Right lobe of liver (tissue), 4 donors: Measurements from ENCODE around the gene ADAMTS20.

Experiments
- CTCF ChIP-seq, 4 donors: fragments of 200-600 bp in 3 of 4; fragments of 450-650 bp in 1 of 4; IDR thresholded peaks; one replicate each; pipeline versions ENCODE4 v1.5.1 to v1.8.0; 2016 to 2022; ENCODE audit warnings: antibody characterized with exemption in 4 of 4, mild to moderate bottlenecking in 2 of 4
- POLR2A ChIP-seq: fragments of 450-650 bp; IDR thresholded peaks from one replicate; pipeline ENCODE4 v1.6.1; 2017; ENCODE audit warnings: antibody characterized with exemption, mild to moderate bottlenecking
- donor health status: DM: no; HTN: no; CAD: no.
- donor health status: DM: no; HTN: no; CAD: no.
- donor health status: DM: no; HTN: yes; CAD: no.

- TF ChIP-seq POLR2A = no peak
- TF ChIP-seq CTCF (IDR thresholded peaks at IDR 0.05) = no peak
Measured at GRCh38 chr12:43381879-43382278, 170.1 kb downstream of the ADAMTS20 start.
